Urothelium cell line (cell line): ENCODE data around the gene EXOC3L2.

Source experiments
- DNase-seq: peaks from one replicate; pipeline ENCODE4 v3.0.0; 2011; ENCODE audit warnings: low spot score, mixed read lengths
- FAIRE-seq: peaks from 2 replicates; lab custom pipeline; 2011; peaks lifted over from hg19 to GRCh38; lab: Jason Lieb, UNC

Gene EXOC3L2

DNA sequence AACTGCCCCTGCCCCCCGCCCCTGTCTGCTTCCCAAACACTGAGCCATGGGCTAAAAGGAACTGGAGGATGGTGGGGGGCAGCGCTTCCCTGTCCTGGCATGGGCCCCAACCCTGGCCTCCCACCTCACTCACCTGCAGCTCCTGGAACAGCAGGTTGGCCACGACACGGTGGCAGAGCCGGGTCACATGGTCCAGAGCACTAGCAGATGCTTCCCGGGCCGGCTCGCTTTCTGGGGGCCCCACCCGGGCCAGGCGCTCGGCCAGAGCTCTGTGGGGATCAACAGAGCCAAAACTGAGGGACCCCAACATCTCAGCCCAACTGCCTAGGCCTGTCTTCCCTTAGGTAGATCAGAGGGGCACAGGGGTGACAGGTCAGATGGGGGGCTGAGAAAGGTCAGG, 20.6 kb downstream of the EXOC3L2 start:
- FAIRE-seq (no peak), DNase-seq (no peak)

- no peak for DNase-seq
- no peak for FAIRE-seq
These were observed 21.3 kb downstream of the EXOC3L2 start for GRCh38 chr19:45223879-45224278.

DNA sequence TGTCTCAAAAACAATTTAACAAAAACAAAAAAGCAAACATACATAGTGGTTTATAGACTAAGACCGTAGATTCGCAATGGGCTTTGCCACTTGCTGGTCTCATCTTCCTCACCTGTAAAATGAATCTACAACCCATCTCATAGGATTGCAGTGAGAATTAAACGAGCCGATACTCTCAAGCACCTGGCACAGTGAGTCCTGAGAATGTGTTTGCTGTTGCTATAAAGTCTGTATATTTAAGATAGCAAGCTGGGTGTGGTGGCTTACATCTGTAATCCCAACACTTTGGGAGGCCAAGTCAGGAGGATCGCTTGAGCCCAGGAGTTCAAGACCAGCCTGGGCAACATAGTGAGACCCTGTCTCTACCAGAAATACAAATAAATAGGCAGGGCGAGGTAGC, 22.5 kb downstream of the EXOC3L2 start:
- no peak for FAIRE-seq
- DNase-seq, result no peak

DNA sequence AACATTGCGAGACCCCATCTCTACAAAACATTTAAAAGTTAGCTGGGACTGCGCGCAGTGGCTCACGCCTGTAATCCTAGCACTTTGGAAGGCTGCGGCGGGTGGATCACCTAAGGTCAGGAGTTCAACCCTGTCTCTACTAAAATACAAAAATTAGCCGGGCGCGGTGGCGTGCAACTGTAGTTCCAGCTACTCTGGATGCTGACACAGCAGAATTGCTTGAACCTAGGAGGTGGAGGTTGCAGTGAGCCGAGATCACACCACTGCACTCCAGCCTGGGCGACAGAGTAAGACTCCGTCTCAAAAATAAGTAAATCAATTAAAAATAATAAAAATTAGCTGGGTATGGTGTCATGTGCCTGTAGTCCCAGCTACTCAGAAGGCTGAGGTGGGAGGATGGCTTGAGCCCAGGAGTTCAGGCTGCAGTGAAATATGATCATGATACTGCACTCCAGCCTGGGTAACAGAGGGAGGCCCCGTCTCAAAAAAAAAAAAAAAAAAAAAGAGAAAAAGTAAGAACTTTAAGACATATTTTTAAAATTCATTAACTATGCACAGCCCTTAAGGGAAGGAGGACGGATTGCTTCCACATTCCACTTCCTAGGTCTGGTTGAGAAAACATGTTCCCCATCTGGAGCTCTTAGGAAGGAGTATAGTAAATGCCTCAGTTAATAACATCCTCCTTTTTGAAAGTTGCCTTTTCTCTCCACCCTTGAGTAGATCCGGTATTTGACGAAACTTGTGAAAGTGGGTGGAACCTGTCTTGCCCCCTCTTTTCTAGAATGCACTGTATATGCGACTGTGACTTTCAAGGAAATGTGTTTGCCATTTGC, 26.1 kb downstream of the EXOC3L2 start:
- no peak for FAIRE-seq
- no peak for DNase-seq

GRCh38 chr19:45218426-45218825, 26.8 kb downstream of the EXOC3L2 start:
- no peak for DNase-seq

DNA sequence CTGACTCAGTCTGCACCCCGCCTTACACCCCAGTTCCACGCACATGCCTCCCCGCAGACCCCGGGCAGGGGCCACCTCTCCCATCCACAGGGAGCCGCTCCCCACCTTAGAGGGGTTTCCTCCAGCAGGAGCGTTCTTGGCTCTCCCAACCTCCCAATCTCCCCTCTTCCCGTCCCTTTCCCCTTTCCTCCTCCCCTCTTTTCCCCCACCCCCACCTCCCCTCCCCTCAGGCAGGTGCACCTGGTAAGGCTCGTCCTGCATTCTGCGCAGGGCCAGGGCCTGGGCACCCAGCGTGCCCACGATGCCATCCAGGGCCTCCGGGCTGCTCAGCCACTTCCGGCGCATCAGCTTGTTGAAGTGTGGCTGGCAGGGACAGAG, 27.3 kb downstream of the EXOC3L2 start:
- FAIRE-seq (no peak), DNase-seq (no peak)

More at GRCh38 chr19:45218426-45218825, 26.8 kb downstream of the EXOC3L2 start:
- FAIRE-seq, result no peak

DNA sequence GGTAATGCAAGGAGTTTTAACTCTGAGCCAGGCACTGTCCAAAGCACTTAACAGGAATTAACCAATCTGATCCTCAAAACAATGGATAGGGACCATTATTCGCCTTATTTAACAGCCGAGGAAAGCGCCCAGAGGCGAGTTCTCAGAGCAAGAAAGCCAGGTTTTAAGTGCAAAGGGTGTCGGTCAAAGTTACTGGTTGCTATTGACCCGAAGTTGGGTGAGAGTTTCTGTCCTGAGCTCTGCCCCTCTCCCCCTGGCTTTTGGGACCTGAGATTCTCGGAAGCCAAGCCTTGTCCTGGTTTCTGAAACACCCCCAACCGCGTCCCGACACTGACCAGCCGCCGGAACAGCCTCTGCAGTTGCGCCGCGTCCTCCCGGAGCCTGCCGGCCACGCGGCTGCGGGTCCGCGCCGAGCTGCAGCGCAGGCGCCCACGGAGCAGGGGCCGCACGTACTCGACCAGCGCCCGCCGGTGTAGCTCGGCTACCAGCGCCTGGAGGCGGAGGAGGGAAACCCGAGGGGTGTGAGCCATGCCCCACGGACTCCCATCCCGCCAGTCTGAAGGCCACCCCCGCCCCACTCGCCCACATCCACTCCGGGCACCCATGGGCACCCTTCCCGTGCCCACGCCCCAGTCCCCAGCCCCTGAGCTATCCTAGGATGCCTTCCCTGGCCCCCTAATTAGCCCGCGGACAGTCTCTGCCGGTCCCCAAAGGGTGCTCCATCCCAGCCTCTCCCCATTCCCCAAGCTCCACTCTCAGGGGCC, 27.8 kb downstream of the EXOC3L2 start:
- no peak for FAIRE-seq
- no peak for DNase-seq

DNA sequence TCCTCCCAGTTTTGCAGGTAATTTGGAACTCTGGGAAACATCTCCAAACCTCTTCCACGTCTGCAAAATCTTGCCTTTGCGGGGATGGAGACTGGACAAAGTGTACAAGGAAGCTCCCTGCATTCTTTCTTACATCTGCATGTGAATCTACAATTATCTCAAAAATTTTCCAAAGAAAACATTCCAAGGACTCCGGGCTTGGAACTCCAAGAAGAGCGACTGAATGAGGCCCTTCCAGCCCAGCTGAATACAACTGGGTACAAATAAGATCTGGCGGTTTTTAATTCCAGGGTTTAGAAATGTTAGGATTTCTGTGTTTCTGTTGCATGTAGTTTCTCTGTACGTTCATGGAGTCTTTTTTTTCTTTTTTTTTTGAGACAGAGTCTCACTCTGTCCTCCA, 28.5 kb downstream of the EXOC3L2 start:
- FAIRE-seq, result no peak
- no peak for DNase-seq

- no peak for FAIRE-seq
These were observed 29.6 kb downstream of the EXOC3L2 start for GRCh38 chr19:45215391-45216191.

DNA sequence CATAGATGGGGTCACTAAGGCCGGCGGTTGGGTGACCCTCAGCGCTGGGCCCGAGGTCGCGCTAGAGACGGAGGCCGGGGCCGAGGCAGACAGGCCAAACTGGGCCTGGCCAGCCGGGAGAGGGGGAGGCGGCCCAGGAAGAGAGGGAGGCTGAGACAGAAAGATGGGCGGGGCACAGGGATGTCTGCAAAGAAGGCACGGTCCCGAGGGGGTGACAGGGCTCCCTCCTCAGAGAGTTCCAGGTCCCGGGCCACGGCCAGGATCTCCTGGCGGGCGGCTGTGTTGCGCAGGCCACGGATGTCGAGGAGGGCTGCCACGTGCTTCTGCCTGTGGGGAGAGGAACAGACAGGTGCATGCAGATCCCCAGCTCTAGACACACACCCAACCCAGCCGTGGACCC, 32.2 kb downstream of the EXOC3L2 start:
- FAIRE-seq (no peak), DNase-seq (no peak)

More at GRCh38 chr19:45215391-45216191, 29.6 kb downstream of the EXOC3L2 start:
- no peak for DNase-seq

DNA sequence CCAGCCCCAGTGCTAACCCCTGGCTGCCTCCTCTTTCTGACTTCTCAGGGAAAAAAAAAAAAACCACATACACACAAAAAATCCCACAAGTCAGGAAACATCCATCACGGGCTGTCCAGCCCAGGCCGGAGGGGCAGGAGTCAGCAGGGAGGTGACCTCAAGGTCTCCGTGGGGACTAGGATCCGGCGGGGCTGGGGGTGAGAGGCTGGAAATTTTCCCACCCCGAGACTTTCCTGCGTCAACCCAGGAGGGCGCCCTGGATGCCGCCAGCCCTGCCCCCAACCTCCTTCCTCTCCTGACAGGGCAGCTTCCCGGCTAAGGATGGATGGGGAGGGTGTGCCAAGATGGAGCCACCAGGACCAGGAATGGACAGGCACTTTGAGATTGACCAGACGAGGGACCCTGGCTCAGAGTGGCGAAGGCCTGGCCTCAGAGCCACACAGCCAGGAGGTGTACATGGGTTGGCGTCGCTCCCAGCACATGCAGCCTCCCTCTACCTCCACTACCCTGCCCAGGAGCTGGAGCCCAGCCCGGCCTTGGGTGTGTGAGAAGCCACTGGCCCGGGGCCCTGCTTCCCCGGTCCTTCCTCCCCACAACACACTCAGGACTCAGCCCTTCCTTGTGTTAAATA, 33.3 kb downstream of the EXOC3L2 start:
- DNase-seq, result no peak
- FAIRE-seq, result no peak

DNA sequence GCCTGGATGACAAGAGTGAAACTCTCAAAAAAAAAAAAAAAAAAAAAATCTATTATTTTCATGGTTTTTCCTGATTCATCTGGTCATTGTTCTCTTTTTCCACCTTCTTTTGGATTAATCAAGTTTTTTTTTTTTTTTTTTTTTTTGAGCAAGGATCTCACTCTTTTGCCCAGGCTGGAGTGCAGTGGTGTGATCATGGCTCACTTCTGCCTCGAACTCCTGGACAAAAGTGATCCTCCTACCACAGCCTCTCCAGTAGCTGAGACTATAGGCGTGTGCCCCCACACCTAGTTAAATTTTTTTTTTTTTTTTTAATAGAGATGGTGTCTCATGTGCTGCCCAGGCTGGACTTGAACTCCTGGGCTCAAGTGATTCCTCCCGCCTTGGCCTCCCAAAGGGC, 38.9 kb downstream of the EXOC3L2 start:
- no peak for FAIRE-seq

DNA sequence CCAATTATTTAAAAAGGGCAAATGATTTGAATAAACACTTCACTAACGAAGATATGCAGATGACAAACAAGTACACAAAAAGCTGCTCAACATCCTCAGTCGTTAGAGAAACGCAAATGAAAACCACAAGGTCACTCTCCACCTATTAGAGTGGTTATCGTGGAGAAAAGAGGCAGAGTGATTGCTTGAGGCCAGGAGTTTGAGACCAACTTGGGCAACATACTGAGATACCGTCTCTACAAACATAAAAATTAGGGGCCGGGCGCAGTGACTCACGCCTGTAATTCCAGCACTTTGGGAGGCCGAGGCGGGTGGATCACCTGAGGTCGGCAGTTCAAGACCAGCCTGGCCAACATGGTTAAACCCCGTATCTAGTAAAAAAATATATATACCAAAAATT, 39.4 kb downstream of the EXOC3L2 start:
- DNase-seq (no peak), FAIRE-seq (no peak)

More for the DNA sequence above, 38.9 kb downstream of the EXOC3L2 start:
- DNase-seq, result no peak

DNA sequence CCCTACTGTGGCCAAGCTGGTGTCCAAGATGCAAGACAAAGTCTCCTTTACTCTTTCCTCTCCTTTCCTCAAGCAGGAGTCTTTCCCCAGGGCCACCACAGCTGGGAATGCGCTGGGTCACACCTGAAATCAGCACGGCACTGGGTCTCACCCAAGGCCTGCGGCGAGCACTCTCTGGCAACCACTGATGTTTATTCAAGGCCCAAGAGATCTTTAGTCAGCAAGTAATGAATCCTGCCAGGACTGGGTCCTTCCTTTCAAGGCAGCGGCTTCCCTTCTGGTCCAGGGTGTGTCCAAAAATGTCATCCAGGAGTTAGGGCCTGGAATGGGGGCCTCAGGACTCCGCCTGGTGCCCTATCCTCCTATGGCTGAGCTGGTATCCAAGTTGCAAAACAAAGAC, 42.6 kb downstream of the EXOC3L2 start:
- FAIRE-seq (no peak), DNase-seq (no peak)

- FAIRE-seq (no peak), DNase-seq (no peak)
These were observed 44.6 kb downstream of the EXOC3L2 start for GRCh38 chr19:45200568-45200967.

DNA sequence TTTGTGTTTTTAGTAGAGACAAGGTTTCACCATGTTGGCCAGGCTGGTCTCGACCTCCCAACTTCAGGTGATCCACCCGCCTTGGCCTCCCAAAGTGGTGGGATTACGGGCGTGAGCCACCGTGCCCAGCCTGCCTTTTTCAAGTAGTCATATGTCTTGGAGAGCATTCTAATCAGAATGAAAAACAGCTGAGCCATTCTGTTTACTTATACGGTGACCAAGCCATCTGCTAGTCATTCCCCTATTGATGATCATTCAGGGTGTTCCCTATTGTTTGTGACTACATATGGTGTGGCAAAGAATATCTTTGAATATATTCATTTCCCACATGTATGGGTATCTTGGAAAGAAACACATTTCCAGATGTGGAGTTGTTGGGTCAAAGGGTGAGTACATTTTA, 49.4 kb downstream of the EXOC3L2 start:
- DNase-seq, result no peak
- FAIRE-seq, result no peak

DNA sequence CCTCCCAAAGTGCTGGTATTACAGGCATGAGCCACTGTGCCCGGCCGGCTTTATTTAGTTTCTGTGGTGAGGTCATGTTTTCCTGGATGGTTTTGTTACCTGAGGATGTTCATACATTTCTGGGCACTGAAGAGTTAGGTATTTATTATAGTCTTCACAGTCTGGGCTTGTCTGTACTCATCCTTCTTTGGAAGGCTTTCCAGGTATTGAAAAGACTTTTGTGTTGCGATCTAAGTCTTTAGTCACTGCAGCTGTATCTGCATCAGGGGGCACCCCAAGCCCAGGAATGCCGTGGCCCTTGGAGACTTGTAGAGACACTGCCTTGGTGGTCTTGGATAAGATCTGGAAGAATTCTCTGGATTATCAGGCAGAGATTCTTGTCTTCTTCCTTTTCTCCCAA, 53.8 kb downstream of the EXOC3L2 start:
- DNase-seq (no peak), FAIRE-seq (no peak)

DNA sequence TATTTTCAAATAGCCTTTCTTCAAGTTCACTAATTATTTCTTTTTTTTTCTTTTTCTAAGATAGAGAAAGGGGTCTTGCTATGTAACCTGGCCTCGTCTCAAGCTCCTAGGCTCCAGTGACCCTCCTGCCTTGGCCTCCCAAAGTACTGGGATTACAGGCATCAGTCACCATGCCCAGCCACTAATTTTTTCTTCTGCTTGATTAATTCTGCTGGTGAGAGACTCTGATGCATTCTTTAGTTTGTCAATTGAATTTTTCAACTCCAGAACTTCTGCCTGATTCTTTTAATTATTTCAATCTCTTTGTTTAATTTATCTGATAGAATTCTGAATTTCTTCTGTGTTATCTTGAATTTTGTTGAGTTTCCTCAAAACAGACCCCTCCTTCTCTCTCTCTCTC, 55.2 kb downstream of the EXOC3L2 start:
- DNase-seq (no peak), FAIRE-seq (no peak)

- no peak for FAIRE-seq
- DNase-seq, result no peak
These were observed 57.6 kb downstream of the EXOC3L2 start for GRCh38 chr19:45187421-45188100.
